CD8-positive, alpha-beta memory T cell (primary cell): ENCODE results near the gene TMEM130. TPM values are rescaled to one million over a fixed set of nuclear protein-coding genes. Genes with fewer than 3 reads are reported as not detected.

Experiments used
- CTCF ChIA-PET: fragments of 350-600 bp; sonication (Branson Sonifier 250); formaldehyde crosslinking; loops from one replicate; lab custom pipeline; 2021; ENCODE audit warnings: antibody characterized with exemption; lab: Charles Lee
- POLR2A ChIA-PET: fragments of 350-600 bp; sonication (Branson Sonifier 250); formaldehyde crosslinking; loops from one replicate; lab custom pipeline; 2021; ENCODE audit warnings: antibody characterized with exemption; lab: Charles Lee
- DNase-seq, 5 donors: peaks; one replicate each; pipeline versions ENCODE4 v3.0.0 to v3.0.0-alpha.2; 2020 to 2022; ENCODE audit warnings: mixed read lengths in 1 of 5
- H3K27ac ChIP-seq: one replicate; pipeline ENCODE4 v1.7.0; 2013; ENCODE audit warnings: low read depth, mild to moderate bottlenecking, low read length, moderate library complexity
- H3K27me3 ChIP-seq: 2 replicates; pipeline ENCODE4 v1.7.0; 2013; ENCODE audit warnings: low read length, mild to moderate bottlenecking; ENCODE audit not compliant: insufficient read depth, poor library complexity, severe bottlenecking
- H3K36me3 ChIP-seq: 2 replicates; pipeline ENCODE4 v1.7.0; 2013; ENCODE audit warnings: mild to moderate bottlenecking, low read length, moderate library complexity; ENCODE audit not compliant: insufficient read depth
- H3K4me1 ChIP-seq: 2 replicates; pipeline ENCODE4 v1.7.0; 2013; ENCODE audit warnings: mild to moderate bottlenecking, low read length, moderate library complexity; ENCODE audit not compliant: insufficient read depth
- H3K4me3 ChIP-seq: 2 replicates; pipeline ENCODE4 v1.7.0; 2013; ENCODE audit warnings: mild to moderate bottlenecking, low read length
- H3K9me3 ChIP-seq: 2 replicates; pipeline ENCODE4 v1.7.0; 2013; ENCODE audit warnings: mild to moderate bottlenecking, low read length
- H3K27ac Mint-ChIP-seq, 8 donors: one replicate each; pipeline ENCODE4 v1.8.0; 2020 to 2021; ENCODE audit warnings: mixed read lengths in 8 of 8, mild to moderate bottlenecking in 6 of 8, inconsistent platforms in 3 of 8, moderate library complexity in 3 of 8
- H3K27me3 Mint-ChIP-seq, 2 donors: one replicate each; pipeline ENCODE4 v1.8.0; 2020 to 2021; ENCODE audit warnings: mixed read lengths in 2 of 2, mild to moderate bottlenecking in 1 of 2, moderate library complexity in 1 of 2
- H3K36me3 Mint-ChIP-seq, 3 donors: one replicate each; pipeline ENCODE4 v1.8.0; 2020 to 2021; ENCODE audit warnings: mixed read lengths in 3 of 3, inconsistent platforms in 1 of 3, mild to moderate bottlenecking in 1 of 3
- H3K4me1 Mint-ChIP-seq, 3 donors: one replicate each; pipeline ENCODE4 v1.8.0; 2020 to 2021; ENCODE audit warnings: mixed read lengths in 3 of 3, inconsistent platforms in 1 of 3, mild to moderate bottlenecking in 1 of 3
- H3K4me3 Mint-ChIP-seq, 7 donors: one replicate each; pipeline ENCODE4 v1.8.0; 2020 to 2021; ENCODE audit warnings: mixed read lengths in 7 of 7, mild to moderate bottlenecking in 6 of 7, moderate library complexity in 4 of 7, inconsistent platforms in 2 of 7
- H3K9me3 Mint-ChIP-seq, 5 donors: one replicate each; pipeline ENCODE4 v1.8.0; 2020 to 2022; ENCODE audit warnings: mixed read lengths in 5 of 5, mild to moderate bottlenecking in 3 of 5, moderate library complexity in 2 of 5, inconsistent platforms in 1 of 5
- polyA plus RNA-seq: library from polyadenylated mRNA; unstranded; fragments of 300-500 nt; fragmentation: Illumina TruSeq; gene quantifications from one replicate; pipeline ENCODE4 v1.2.3, GENCODE V29; 2021
- total RNA-seq, 2 experiments: library from RNA; stranded (reverse); gene quantifications; one replicate each; pipeline ENCODE4 v1.2.3, GENCODE V29; 2021

The TMEM130 gene
- total and polyA plus RNA-seq, 3 experiments from 2014 or later, result not detected

GRCh38 chr7:98907570-98907969, 37.8 kb upstream of the TMEM130 start:
- ChIA-PET CTCF (interaction anchor here (0.8 to 1.3 kb wide), 2 partner anchors 17 to 28 kb away, joined by 3 to 5 read pairs; no protein-coding TSS in a partner anchor), POLR2A (no interaction called here)
- no peak for DNase-seq
- Histone ChIP-seq H3K4me3 (no peak overlapping the region), H3K36me3 (peaks cover 56% of the 10 kb centered on the region), H3K27me3 (no peaks in the 10 kb centered on the region), H3K4me1 (no peaks in the 10 kb centered on the region), H3K27ac (no peak overlapping the region), H3K9me3 (no peaks in the 10 kb centered on the region)
- Mint-ChIP-seq H3K4me3 (no peak overlapping the region), H3K27me3 (no peaks in the 10 kb centered on the region), H3K4me1 (peaks cover 0 to 2% (median 0%) of the 10 kb centered on the region in 3 donors), H3K36me3 (peaks cover 18 to 89% (median 41%) of the 10 kb centered on the region in 3 donors), H3K9me3 (no peaks in the 10 kb centered on the region), H3K27ac (peak overlapping the region in 2 of 8 donors; percentile 29 to 42)

DNA sequence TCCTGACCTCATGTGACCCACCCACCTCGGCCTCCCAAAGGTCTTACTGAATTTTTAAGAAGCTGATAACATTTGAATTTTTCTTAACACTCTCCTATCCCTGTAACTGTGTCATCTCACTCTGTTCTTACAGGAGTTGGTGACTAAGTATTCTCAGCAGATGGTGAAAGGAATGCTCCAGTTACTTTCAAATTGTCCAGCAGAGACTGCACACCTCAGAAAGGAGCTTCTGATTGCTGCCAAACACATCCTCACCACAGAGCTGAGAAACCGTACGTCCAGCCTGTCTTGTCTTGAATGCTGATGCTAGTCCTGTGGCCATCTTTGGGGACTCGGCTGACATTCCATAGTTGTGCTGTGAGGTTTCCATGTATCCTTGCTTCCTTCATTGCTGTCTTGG, 33.4 kb upstream of the TMEM130 start:
- Histone ChIP-seq H3K4me1 (no peaks in the 10 kb centered on the region), H3K9me3 (no peaks in the 10 kb centered on the region), H3K27ac (no peak overlapping the region), H3K27me3 (no peaks in the 10 kb centered on the region), H3K36me3 (peaks cover 70% of the 10 kb centered on the region), H3K4me3 (no peak overlapping the region)
- peaks cover 22 to 89% (median 46%) of the 10 kb centered on the region in 3 donors for H3K36me3 Mint-ChIP-seq
- no peaks in the 10 kb centered on the region for H3K27me3 Mint-ChIP-seq
- ChIA-PET CTCF (interaction anchor here (1.4 kb wide), 1 partner anchor 22 kb away, joined by 4 read pairs; no protein-coding TSS in a partner anchor), POLR2A (no interaction called here)
- H3K9me3 Mint-ChIP-seq, result no peaks in the 10 kb centered on the region
- H3K4me3 Mint-ChIP-seq, result no peak overlapping the region
- DNase-seq, result no peak
- peaks cover 0 to 5% (median 4%) of the 10 kb centered on the region in 3 donors for H3K4me1 Mint-ChIP-seq
- H3K27ac Mint-ChIP-seq, result peak overlapping the region in 2 of 8 donors; percentile 42 to 52

- H3K36me3 Mint-ChIP-seq, result peaks cover 22 to 89% (median 44%) of the 10 kb centered on the region in 3 donors
These were observed 32.7 kb upstream of the TMEM130 start for GRCh38 chr7:98902523-98902922.

DNA sequence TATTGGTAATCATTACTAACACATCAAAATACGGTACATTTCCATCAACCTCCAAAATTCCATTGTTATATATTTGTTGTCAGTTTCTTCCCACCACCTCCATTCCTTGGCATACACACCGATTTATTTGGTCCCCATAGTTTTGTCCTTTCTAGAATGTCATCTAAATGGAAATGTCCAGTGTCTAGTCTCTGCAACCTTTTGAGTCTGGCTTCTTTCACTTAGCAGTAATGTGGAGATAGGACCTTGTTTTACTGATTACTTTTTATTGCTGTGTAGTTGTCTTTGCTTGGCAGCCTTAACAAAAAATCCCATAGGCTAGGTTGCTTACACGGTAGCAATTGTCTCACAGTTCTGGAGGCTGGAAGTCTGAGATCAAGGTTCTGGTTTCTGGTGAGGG, 31.0 kb upstream of the TMEM130 start:
- Histone ChIP-seq H3K4me3 (no peak overlapping the region), H3K4me1 (no peaks in the 10 kb centered on the region), H3K36me3 (peaks cover 84% of the 10 kb centered on the region), H3K27ac (no peak overlapping the region), H3K27me3 (no peaks in the 10 kb centered on the region), H3K9me3 (no peaks in the 10 kb centered on the region)
- ChIA-PET CTCF (no interaction called here), POLR2A (no interaction called here)
- Mint-ChIP-seq H3K36me3 (peaks cover 23 to 92% (median 44%) of the 10 kb centered on the region in 3 donors), H3K27me3 (no peaks in the 10 kb centered on the region), H3K9me3 (no peaks in the 10 kb centered on the region), H3K27ac (no peak overlapping the region), H3K4me3 (no peak overlapping the region), H3K4me1 (peaks cover 0 to 7% (median 4%) of the 10 kb centered on the region in 3 donors)
- DNase-seq, result no peak

More at GRCh38 chr7:98902523-98902922, 32.7 kb upstream of the TMEM130 start:
- Mint-ChIP-seq H3K27me3 (no peaks in the 10 kb centered on the region), H3K27ac (no peak overlapping the region), H3K9me3 (no peaks in the 10 kb centered on the region), H3K4me1 (peaks cover 0 to 5% (median 4%) of the 10 kb centered on the region in 3 donors), H3K4me3 (no peak overlapping the region)
- ChIA-PET POLR2A (no interaction called here), CTCF (interaction anchor here (1.4 kb wide), 1 partner anchor 22 kb away, joined by 4 read pairs; no protein-coding TSS in a partner anchor)
- no peaks in the 10 kb centered on the region for H3K9me3 ChIP-seq
- no peaks in the 10 kb centered on the region for H3K27me3 ChIP-seq
- peaks cover 75% of the 10 kb centered on the region for H3K36me3 ChIP-seq
- H3K4me1 ChIP-seq, result no peaks in the 10 kb centered on the region
- H3K27ac ChIP-seq, result no peak overlapping the region
- H3K4me3 ChIP-seq, result no peak overlapping the region
- DNase-seq, result no peak

GRCh38 chr7:98899816-98900215, 30.0 kb upstream of the TMEM130 start:
- no peak overlapping the region for H3K4me3 ChIP-seq
- CTCF ChIA-PET, result no interaction called here
- DNase-seq, result no peak
- Mint-ChIP-seq H3K9me3 (no peaks in the 10 kb centered on the region), H3K4me1 (peaks cover 0 to 11% (median 10%) of the 10 kb centered on the region in 3 donors), H3K4me3 (no peak overlapping the region), H3K27me3 (peaks cover 0 to 1% of the 10 kb centered on the region in 2 donors), H3K27ac (peak overlapping the region in 1 of 8 donors; percentile 14), H3K36me3 (peaks cover 27 to 91% (median 41%) of the 10 kb centered on the region in 3 donors)
- H3K27me3 ChIP-seq, result no peaks in the 10 kb centered on the region
- H3K27ac ChIP-seq, result no peak overlapping the region
- POLR2A ChIA-PET, result no interaction called here
- no peaks in the 10 kb centered on the region for H3K4me1 ChIP-seq
- no peaks in the 10 kb centered on the region for H3K9me3 ChIP-seq
- peaks cover 82% of the 10 kb centered on the region for H3K36me3 ChIP-seq

- Mint-ChIP-seq H3K27ac (no peak overlapping the region), H3K4me3 (no peak overlapping the region), H3K27me3 (peaks cover 0 to 1% of the 10 kb centered on the region in 2 donors), H3K4me1 (peaks cover 15 to 21% (median 16%) of the 10 kb centered on the region in 3 donors), H3K36me3 (peaks cover 20 to 76% (median 27%) of the 10 kb centered on the region in 3 donors), H3K9me3 (no peaks in the 10 kb centered on the region)
- no peaks in the 10 kb centered on the region for H3K9me3 ChIP-seq
- POLR2A ChIA-PET, result no interaction called here
- no peaks in the 10 kb centered on the region for H3K4me1 ChIP-seq
- no peak overlapping the region for H3K27ac ChIP-seq
- H3K36me3 ChIP-seq, result peaks cover 47% of the 10 kb centered on the region
- H3K4me3 ChIP-seq, result no peak overlapping the region
- CTCF ChIA-PET, result interaction anchor here (1.1 kb wide), 1 partner anchor 13 kb away, joined by 4 read pairs; no protein-coding TSS in a partner anchor
- no peaks in the 10 kb centered on the region for H3K27me3 ChIP-seq
- no peak for DNase-seq
These were observed 22.8 kb upstream of the TMEM130 start for GRCh38 chr7:98892609-98893008.

- Histone ChIP-seq H3K27me3 (no peaks in the 10 kb centered on the region), H3K4me3 (no peak overlapping the region), H3K4me1 (no peaks in the 10 kb centered on the region), H3K36me3 (peaks cover 27% of the 10 kb centered on the region), H3K27ac (no peak overlapping the region), H3K9me3 (no peaks in the 10 kb centered on the region)
- H3K27me3 Mint-ChIP-seq, result no peaks in the 10 kb centered on the region
- peaks cover 19 to 34% (median 21%) of the 10 kb centered on the region in 3 donors for H3K4me1 Mint-ChIP-seq
- H3K4me3 Mint-ChIP-seq, result no peak overlapping the region
- H3K27ac Mint-ChIP-seq, result no peak overlapping the region
- H3K36me3 Mint-ChIP-seq, result peaks cover 3 to 72% (median 11%) of the 10 kb centered on the region in 3 donors
- CTCF ChIA-PET, result no interaction called here
- no peak for DNase-seq
- H3K9me3 Mint-ChIP-seq, result no peaks in the 10 kb centered on the region
- POLR2A ChIA-PET, result no interaction called here
These were observed 17.2 kb upstream of the TMEM130 start for GRCh38 chr7:98887038-98887437.

GRCh38 chr7:98884416-98884815, 14.6 kb upstream of the TMEM130 start:
- POLR2A ChIA-PET, result no interaction called here
- H3K4me1 ChIP-seq, result peaks cover 12% of the 10 kb centered on the region
- no peak for DNase-seq
- peak overlapping the region in 1 of 8 donors; percentile 29 for H3K27ac Mint-ChIP-seq
- H3K27me3 Mint-ChIP-seq, result peaks cover 0 to 3% of the 10 kb centered on the region in 2 donors
- H3K4me3 ChIP-seq, result no peak overlapping the region
- no peak overlapping the region for H3K4me3 Mint-ChIP-seq
- peaks cover 0 to 77% (median 9%) of the 10 kb centered on the region in 3 donors for H3K36me3 Mint-ChIP-seq
- H3K9me3 ChIP-seq, result no peaks in the 10 kb centered on the region
- H3K27ac ChIP-seq, result no peak overlapping the region
- no peaks in the 10 kb centered on the region for H3K27me3 ChIP-seq
- peaks cover 31 to 58% (median 37%) of the 10 kb centered on the region in 3 donors for H3K4me1 Mint-ChIP-seq
- H3K36me3 ChIP-seq, result peaks cover 29% of the 10 kb centered on the region
- CTCF ChIA-PET, result interaction anchor here (1.4 kb wide), 1 partner anchor 11 kb away, joined by 3 read pairs; no protein-coding TSS in a partner anchor
- no peaks in the 10 kb centered on the region for H3K9me3 Mint-ChIP-seq
